OCI-LY7 (cell line): Measurements from ENCODE around the gene GCNT2.

Source experiments
- EZH2phosphoT487 ChIP-seq: fragments of 200-600 bp; sonication (generic); IDR thresholded peaks from 2 replicates; pipeline ENCODE4 v1.6.1; 2018; ENCODE audit warnings: low read depth, borderline replicate concordance, mild to moderate bottlenecking, mixed run types, antibody characterized with exemption, low read length, moderate library complexity, mixed read lengths
- TF ChIP-seq, protein P1 (sequence below): fragments of 200-600 bp; sonication (generic); conservative IDR thresholded peaks from 2 replicates; pipeline ENCODE4 v1.5.1; 2014; ENCODE audit warnings: mild to moderate bottlenecking, antibody characterized with exemption, low read length, moderate library complexity, mixed read lengths

DNA sequence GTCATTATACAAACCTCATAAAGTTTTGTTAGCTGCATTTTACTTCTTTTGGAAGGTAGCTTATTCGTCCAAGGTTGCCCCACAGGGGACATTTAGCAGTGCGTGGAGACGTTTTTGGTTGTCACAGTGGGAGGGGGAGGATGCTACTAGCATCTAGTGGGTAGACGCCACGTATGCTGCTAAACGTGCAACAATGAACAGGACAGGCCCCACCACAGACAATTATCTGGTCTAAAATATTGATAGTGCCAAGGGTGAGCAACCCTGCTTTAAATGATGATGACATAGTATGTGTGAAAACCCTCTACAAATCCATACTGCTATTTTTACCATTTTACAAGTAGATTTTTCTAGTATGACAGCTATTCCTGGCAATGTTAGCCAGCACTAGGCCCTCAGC is 13.9 kb upstream of the GCNT2 start:
- TF ChIP-seq, protein P1, sequence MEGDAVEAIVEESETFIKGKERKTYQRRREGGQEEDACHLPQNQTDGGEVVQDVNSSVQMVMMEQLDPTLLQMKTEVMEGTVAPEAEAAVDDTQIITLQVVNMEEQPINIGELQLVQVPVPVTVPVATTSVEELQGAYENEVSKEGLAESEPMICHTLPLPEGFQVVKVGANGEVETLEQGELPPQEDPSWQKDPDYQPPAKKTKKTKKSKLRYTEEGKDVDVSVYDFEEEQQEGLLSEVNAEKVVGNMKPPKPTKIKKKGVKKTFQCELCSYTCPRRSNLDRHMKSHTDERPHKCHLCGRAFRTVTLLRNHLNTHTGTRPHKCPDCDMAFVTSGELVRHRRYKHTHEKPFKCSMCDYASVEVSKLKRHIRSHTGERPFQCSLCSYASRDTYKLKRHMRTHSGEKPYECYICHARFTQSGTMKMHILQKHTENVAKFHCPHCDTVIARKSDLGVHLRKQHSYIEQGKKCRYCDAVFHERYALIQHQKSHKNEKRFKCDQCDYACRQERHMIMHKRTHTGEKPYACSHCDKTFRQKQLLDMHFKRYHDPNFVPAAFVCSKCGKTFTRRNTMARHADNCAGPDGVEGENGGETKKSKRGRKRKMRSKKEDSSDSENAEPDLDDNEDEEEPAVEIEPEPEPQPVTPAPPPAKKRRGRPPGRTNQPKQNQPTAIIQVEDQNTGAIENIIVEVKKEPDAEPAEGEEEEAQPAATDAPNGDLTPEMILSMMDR: no peak
- TF ChIP-seq EZH2phosphoT487: no peak
